HG02798 (cell line): Measurements from ENCODE around the gene CLCA1.

Source experiments
- ATAC-seq: cut with Tn5 transposase; IDR thresholded peaks from one replicate; pipeline ENCODE4 v1.9.1; 2021; ENCODE audit warnings: mild to moderate bottlenecking; ENCODE audit not compliant: unreplicated experiment, poor library complexity

The CLCA1 gene

DNA sequence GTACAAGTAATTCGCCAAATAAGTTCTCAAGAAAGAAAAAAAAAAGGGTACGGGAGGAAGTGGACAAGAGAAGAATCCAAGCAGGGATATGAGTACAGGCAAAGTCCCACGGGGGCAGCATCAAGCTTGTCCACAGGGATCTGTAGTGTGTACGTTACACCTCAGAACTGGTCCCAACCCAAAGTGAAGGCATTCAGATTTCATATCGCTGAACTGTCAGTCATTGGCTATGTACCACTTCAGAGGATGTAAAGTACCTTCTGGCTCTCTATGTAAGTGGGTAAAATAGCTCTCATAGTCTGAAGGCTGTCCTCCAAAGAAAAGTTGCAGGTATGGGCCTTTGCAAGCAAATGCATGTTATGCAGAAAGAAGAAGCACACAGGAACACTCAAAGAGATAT is 70.0 kb downstream of the CLCA1 start:
- ATAC-seq, result no peak

DNA sequence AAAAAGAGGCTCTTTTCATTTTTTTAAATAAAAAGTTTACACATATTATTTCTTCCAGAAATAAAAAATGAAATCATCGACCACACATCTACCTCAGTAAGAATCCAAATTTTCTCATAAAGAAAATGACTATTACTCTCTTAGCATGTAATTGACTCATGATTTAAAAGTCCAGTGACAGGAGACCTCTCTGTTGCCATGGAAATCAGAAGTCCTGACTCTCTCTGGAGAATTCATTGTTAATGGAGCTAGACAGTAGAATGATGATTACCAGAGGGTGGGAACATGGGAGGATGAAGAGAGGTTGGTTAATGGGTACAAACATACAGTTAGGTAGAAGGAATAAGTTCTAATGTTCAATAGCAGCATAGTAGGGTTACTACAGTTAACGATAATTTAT is 73.1 kb downstream of the CLCA1 start:
- ATAC-seq, result no peak

DNA sequence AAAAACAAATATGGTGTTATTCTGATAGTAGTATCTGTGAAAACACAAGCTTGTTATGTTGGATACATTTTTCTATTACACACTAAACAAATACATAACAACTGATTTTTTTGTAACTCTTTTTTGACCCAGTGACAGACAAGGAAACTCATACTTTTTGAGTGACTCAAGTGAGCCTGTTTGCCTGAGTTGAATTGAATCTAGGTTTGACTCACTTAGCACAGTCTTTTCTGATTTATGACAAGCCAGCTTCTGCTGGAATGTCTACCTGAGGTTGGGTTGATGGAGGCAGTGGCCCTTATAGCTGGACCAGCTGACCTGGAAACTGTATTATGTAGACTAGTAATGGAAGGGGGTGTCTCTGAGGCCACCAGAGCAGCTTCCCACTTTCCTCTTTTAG is 73.9 kb downstream of the CLCA1 start:
- no peak for ATAC-seq

- no peak for ATAC-seq
Measured at GRCh38 chr1:86546787-86547221, 78.1 kb downstream of the CLCA1 start, which contains the start of gene CLCA4. Gene CLCA4, plus strand, starts transcription at chr1:86547078. Its CDS starts 42 bp downstream, at chr1:86547120.

GRCh38 chr1:86548839-86549238 is 80.1 kb downstream of the CLCA1 start:
- no peak for ATAC-seq
